HEK293 (cell line): ENCODE data around the gene DOCK3.
"Not testable (repeated sequence)": the region's sequence is repeated elsewhere in the genome, so short reads cannot be mapped to it uniquely, and the experiment has no call there.

Experiments
- CTCF ChIA-PET: fragments of 350-600 bp; formaldehyde crosslinking; extraction: SDS; loops from one replicate; lab custom pipeline; 2021; ENCODE audit warnings: antibody characterized with exemption; lab: Yijun Ruan, JAX
- POLR2A ChIA-PET: fragments of 300-600 bp; formaldehyde crosslinking; extraction: SDS; loops from one replicate; lab custom pipeline; 2020; ENCODE audit warnings: antibody characterized with exemption, inconsistent platforms; lab: Yijun Ruan, JAX
- H3K27ac ChIP-seq: fragments of 200-500 bp; sonication (Bioruptor generic); 2 replicates; pipeline ENCODE4 v1.5.1; 2014; ENCODE audit warnings: low read depth, low read length, control low read depth, inconsistent platforms; ENCODE audit errors: extremely low read depth
- H3K36me3 ChIP-seq, 2 experiments: fragments of 200-500 bp in 1 of 2; sonication (Bioruptor generic) in 1 of 2; 1 replicate in 1 of 2; 2 replicates in 1 of 2; pipeline ENCODE4 v1.5.1; 2014 to 2017; ENCODE audit warnings: inconsistent platforms in 2 of 2, low read length in 2 of 2; ENCODE audit not compliant: control insufficient read depth in 2 of 2, insufficient read depth in 1 of 2
- H3K4me1 ChIP-seq: fragments of 200-500 bp; sonication (Bioruptor generic); 2 replicates; pipeline ENCODE4 v1.5.1; 2014; ENCODE audit warnings: mild to moderate bottlenecking, low read length, inconsistent platforms; ENCODE audit not compliant: control insufficient read depth, insufficient read depth
- H3K4me3 ChIP-seq: 2 replicates; pipeline ENCODE4 v1.5.1; 2011; ENCODE audit warnings: low read depth, mild to moderate bottlenecking, control low read depth, low read length, moderate library complexity
- H3K9me3 ChIP-seq: fragments of 200-500 bp; sonication (Bioruptor generic); 2 replicates; pipeline ENCODE4 v1.5.1; 2014; ENCODE audit warnings: low read depth, low read length, inconsistent platforms; ENCODE audit not compliant: control insufficient read depth, insufficient read depth
- EGR2 ChIP-seq: fragments of 450-650 bp; formaldehyde crosslinking; IDR thresholded peaks from 2 replicates; pipeline ENCODE4 v1.5.1; 2016; ENCODE audit warnings: low read depth, missing biosample characterization, missing genetic modification characterization
- GFI1B ChIP-seq: fragments of 450-650 bp; formaldehyde crosslinking; IDR thresholded peaks from 2 replicates; pipeline ENCODE4 v1.5.1; 2016; ENCODE audit warnings: missing biosample characterization, missing genetic modification characterization
- GLIS1 ChIP-seq: fragments of 450-650 bp; formaldehyde crosslinking; IDR thresholded peaks from 2 replicates; pipeline ENCODE4 v1.5.1; 2016; ENCODE audit warnings: missing biosample characterization, missing genetic modification characterization
- KLF7 ChIP-seq: fragments of 450-650 bp; formaldehyde crosslinking; IDR thresholded peaks from 2 replicates; pipeline ENCODE4 v1.5.1; 2016; ENCODE audit warnings: missing biosample characterization, missing genetic modification characterization, borderline replicate concordance
- TCF7L2 ChIP-seq: IDR thresholded peaks from 2 replicates; pipeline ENCODE4 v1.6.1; 2011; ENCODE audit warnings: low read depth, mild to moderate bottlenecking, inconsistent platforms, low read length, moderate library complexity, borderline replicate concordance
- ZBTB1 ChIP-seq: fragments of 450-650 bp; formaldehyde crosslinking; IDR thresholded peaks from 2 replicates; pipeline ENCODE4 v1.5.1; 2016; ENCODE audit warnings: missing biosample characterization, missing genetic modification characterization
- ZIC2 ChIP-seq: fragments of 450-650 bp; formaldehyde crosslinking; IDR thresholded peaks from 2 replicates; pipeline ENCODE4 v1.5.1; 2016; ENCODE audit warnings: missing biosample characterization, missing genetic modification characterization
- ZNF121 ChIP-seq: fragments of 450-650 bp; formaldehyde crosslinking; IDR thresholded peaks from 2 replicates; pipeline ENCODE4 v1.5.1; 2016; ENCODE audit warnings: missing biosample characterization, missing genetic modification characterization
- ZNF174 ChIP-seq: fragments of 450-650 bp; formaldehyde crosslinking; IDR thresholded peaks from 2 replicates; pipeline ENCODE4 v1.5.0; 2017; ENCODE audit warnings: missing biosample characterization, mild to moderate bottlenecking, missing genetic modification characterization
- ZNF2 ChIP-seq: fragments of 450-650 bp; formaldehyde crosslinking; IDR thresholded peaks from 2 replicates; pipeline ENCODE4 v1.5.1; 2016; ENCODE audit warnings: missing biosample characterization, missing genetic modification characterization
- ZNF423 ChIP-seq: fragments of 450-650 bp; formaldehyde crosslinking; IDR thresholded peaks from 2 replicates; pipeline ENCODE4 v1.5.1; 2016; ENCODE audit warnings: missing biosample characterization, missing genetic modification characterization
- ZNF48 ChIP-seq: fragments of 450-650 bp; formaldehyde crosslinking; IDR thresholded peaks from 2 replicates; pipeline ENCODE4 v1.5.1; 2016; ENCODE audit warnings: missing biosample characterization, missing genetic modification characterization
- ZNF529 ChIP-seq: fragments of 450-650 bp; formaldehyde crosslinking; IDR thresholded peaks from 2 replicates; pipeline ENCODE4 v1.5.1; 2017; ENCODE audit warnings: missing genetic modification characterization, missing biosample characterization; ENCODE audit not compliant: insufficient replicate concordance
- ZNF561 ChIP-seq: fragments of 450-650 bp; IDR thresholded peaks from 2 replicates; pipeline ENCODE4 v1.5.1; 2018; ENCODE audit warnings: missing biosample characterization, missing genetic modification characterization, borderline replicate concordance
- ZNF621 ChIP-seq: fragments of 450-650 bp; formaldehyde crosslinking; IDR thresholded peaks from 2 replicates; pipeline ENCODE4 v1.5.1; 2017; ENCODE audit warnings: missing biosample characterization, missing genetic modification characterization
- ZNF629 ChIP-seq: fragments of 450-650 bp; formaldehyde crosslinking; IDR thresholded peaks from 2 replicates; pipeline ENCODE4 v1.5.1; 2017; ENCODE audit warnings: missing biosample characterization, missing genetic modification characterization
- ZNF654 ChIP-seq: fragments of 450-650 bp; formaldehyde crosslinking; IDR thresholded peaks from 2 replicates; pipeline ENCODE4 v1.5.1; 2016; ENCODE audit warnings: low read depth, missing biosample characterization, missing genetic modification characterization
- ZNF785 ChIP-seq: fragments of 450-650 bp; formaldehyde crosslinking; IDR thresholded peaks from 2 replicates; pipeline ENCODE4 v1.5.1; 2016; ENCODE audit warnings: missing biosample characterization, missing genetic modification characterization
- TF ChIP-seq, protein P1 (sequence below): fragments of 450-650 bp; formaldehyde crosslinking; IDR thresholded peaks from 2 replicates; pipeline ENCODE4 v1.5.1; 2016; ENCODE audit warnings: missing biosample characterization, missing genetic modification characterization
- TF ChIP-seq, protein P2 (sequence below): fragments of 450-650 bp; formaldehyde crosslinking; IDR thresholded peaks from 2 replicates; pipeline ENCODE4 v1.5.1; 2016; ENCODE audit warnings: missing biosample characterization, missing genetic modification characterization

The DOCK3 gene

DNA sequence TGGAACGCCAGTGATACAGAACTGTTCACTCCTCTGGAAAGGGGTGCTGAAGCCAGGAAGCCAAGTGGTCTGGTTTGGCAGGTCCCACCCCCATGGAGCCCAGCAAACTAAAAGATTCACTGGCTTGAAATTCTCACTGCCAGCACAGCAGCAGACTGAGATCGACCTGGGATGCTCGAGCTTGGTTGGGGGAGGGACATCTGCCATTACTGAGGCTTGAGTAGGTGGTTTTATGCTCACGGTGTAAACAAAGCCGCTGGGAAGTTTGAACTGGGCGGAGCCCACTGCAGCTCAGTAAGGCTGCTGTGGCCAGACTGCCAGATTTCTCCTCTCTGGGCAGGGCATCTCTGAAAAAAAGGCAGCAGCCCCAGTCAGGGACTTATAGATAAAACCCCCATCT lies 417.4 kb downstream of the DOCK3 start:
- CTCF ChIA-PET, H3K27ac ChIP-seq, POLR2A ChIA-PET, H3K4me3 ChIP-seq, H3K9me3 ChIP-seq, H3K4me1 ChIP-seq, H3K36me3 ChIP-seq: not testable (repeated sequence)
- TF ChIP-seq EGR2 (tag by site-specific recombination): 0 out of 2 replicates have a peak, but pooled peaks have one; percentile 6

- POLR2A ChIA-PET, H3K27ac ChIP-seq, H3K36me3 ChIP-seq, H3K9me3 ChIP-seq, H3K4me1 ChIP-seq, H3K4me3 ChIP-seq: not testable (repeated sequence)
- CTCF ChIA-PET: interaction anchor here (0.7 to 1.1 kb wide), 2 partner anchors 115 to 506 kb away, joined by 4 to 5 read pairs; no protein-coding TSS in a partner anchor
These were observed 420.1 kb downstream of the DOCK3 start for GRCh38 chr3:51094838-51095237.

GRCh38 chr3:51099794-51100535 lies 425.2 kb downstream of the DOCK3 start:
- TF ChIP-seq ZNF2: no peak
- TF ChIP-seq ZNF621 (tag by site-specific recombination): no peak
- no peak for TF ChIP-seq ZNF561
- TF ChIP-seq ZNF121 (tag by site-specific recombination): no peak
- peak; percentile 75 for TF ChIP-seq TCF7L2
- TF ChIP-seq ZNF48: no peak
- peak; percentile 9; the same call in 1 of the 2 replicates for TF ChIP-seq ZNF654 (tag by site-specific recombination)
- TF ChIP-seq GLIS1: no peak
- TF ChIP-seq, protein P1, sequence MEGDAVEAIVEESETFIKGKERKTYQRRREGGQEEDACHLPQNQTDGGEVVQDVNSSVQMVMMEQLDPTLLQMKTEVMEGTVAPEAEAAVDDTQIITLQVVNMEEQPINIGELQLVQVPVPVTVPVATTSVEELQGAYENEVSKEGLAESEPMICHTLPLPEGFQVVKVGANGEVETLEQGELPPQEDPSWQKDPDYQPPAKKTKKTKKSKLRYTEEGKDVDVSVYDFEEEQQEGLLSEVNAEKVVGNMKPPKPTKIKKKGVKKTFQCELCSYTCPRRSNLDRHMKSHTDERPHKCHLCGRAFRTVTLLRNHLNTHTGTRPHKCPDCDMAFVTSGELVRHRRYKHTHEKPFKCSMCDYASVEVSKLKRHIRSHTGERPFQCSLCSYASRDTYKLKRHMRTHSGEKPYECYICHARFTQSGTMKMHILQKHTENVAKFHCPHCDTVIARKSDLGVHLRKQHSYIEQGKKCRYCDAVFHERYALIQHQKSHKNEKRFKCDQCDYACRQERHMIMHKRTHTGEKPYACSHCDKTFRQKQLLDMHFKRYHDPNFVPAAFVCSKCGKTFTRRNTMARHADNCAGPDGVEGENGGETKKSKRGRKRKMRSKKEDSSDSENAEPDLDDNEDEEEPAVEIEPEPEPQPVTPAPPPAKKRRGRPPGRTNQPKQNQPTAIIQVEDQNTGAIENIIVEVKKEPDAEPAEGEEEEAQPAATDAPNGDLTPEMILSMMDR (tag by site-specific recombination): peak; percentile 27; the same call in 1 of the 2 replicates
- TF ChIP-seq KLF7: no peak
- TF ChIP-seq ZNF785 (tag by site-specific recombination): no peak
- TF ChIP-seq ZNF423 (tag by site-specific recombination): no peak
- TF ChIP-seq ZNF629 (tag by site-specific recombination): no peak
- Histone ChIP-seq H3K4me3 (no peak overlapping the region), H3K4me1 (no peaks in the 10 kb centered on the region), H3K36me3 (no peaks in the 10 kb centered on the region), H3K9me3 (no peaks in the 10 kb centered on the region), H3K27ac (no peak overlapping the region)
- POLR2A ChIA-PET: no interaction called here
- CTCF ChIA-PET: interaction anchor here (0.5 to 3.1 kb wide), 24 partner anchors 8 to 486 kb away, joined by 3 to 36 read pairs (median 3); partner anchors contain the start of gene MAPKAPK3

DNA sequence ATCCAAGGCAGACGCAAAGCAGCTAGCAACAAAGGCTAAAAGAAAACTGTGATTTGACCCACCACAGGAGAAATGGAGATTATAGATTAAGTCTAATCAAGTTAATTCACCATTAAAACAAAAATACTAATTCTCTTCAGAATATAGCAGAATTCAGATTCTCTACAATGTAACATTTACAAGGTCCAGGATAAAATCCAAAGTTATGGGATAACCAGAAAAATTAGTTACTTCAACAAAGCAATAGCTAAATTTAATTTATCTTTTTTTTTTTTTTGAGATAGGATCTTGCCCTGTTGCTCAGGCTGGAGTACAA lies 425.8 kb downstream of the DOCK3 start:
- H3K36me3 ChIP-seq: peaks cover 0 to under 1% of the 10 kb centered on the region in 2 experiments; a peak in 1 of 3 replicates
- no peak for TF ChIP-seq ZNF529 (tag by site-specific recombination)
- no peak for TF ChIP-seq ZNF174 (tag by site-specific recombination)
- TF ChIP-seq, protein P2, sequence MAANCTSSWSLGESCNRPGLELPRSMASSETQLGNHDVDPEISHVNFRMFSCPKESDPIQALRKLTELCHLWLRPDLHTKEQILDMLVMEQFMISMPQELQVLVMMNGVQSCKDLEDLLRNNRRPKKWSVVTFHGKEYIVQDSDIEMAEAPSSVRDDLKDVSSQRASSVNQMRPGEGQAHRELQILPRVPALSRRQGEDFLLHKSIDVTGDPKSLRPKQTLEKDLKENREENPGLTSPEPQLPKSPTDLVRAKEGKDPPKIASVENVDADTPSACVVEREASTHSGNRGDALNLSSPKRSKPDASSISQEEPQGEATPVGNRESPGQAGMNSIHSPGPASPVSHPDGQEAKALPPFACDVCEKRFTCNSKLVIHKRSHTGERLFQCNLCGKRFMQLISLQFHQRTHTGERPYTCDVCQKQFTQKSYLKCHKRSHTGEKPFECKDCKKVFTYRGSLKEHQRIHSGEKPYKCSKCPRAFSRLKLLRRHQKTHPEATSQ (tag by site-specific recombination): no peak
- no peak for TF ChIP-seq GFI1B
- no peak for TF ChIP-seq ZIC2 (tag by site-specific recombination)
- TF ChIP-seq ZBTB1 (tag by site-specific recombination): no peak
- H3K4me3 ChIP-seq: no peak overlapping the region
- H3K4me1 ChIP-seq: no peaks in the 10 kb centered on the region
- POLR2A ChIA-PET: no interaction called here
- CTCF ChIA-PET: interaction anchor here (0.5 to 3.1 kb wide), 20 partner anchors 8 to 484 kb away, joined by 3 to 36 read pairs (median 3); partner anchors contain the start of gene MAPKAPK3
- H3K27ac ChIP-seq: no peak overlapping the region
- H3K9me3 ChIP-seq: no peaks in the 10 kb centered on the region
